Vagina (tissue), 2 donors: Measurements from ENCODE around the gene CBX2. TPM values are rescaled to one million over a fixed set of nuclear protein-coding genes. Genes with fewer than 3 reads are reported as not detected.

Experiments used
- DNase-seq, 2 donors: peaks; one replicate each; pipeline ENCODE4 v3.0.0-alpha.2; 2017; ENCODE audit errors: extremely low spot score in 2 of 2
- H3K27ac ChIP-seq: fragments of 200-600 bp; sonication (generic); one replicate; pipeline ENCODE4 v1.5.1; 2019
- H3K27me3 ChIP-seq: fragments of 200-600 bp; sonication (generic); one replicate; pipeline ENCODE4 v1.5.1; 2019
- H3K36me3 ChIP-seq, 2 donors: fragments of 200-600 bp; sonication (generic); one replicate each; pipeline ENCODE4 v1.5.1; 2017 to 2019
- H3K4me1 ChIP-seq: fragments of 200-600 bp; sonication (generic); one replicate; pipeline ENCODE4 v1.5.1; 2019
- H3K4me3 ChIP-seq, 2 donors: fragments of 200-600 bp; sonication (generic); 1 replicate in 1 of 2; 2 replicates in 1 of 2; pipeline ENCODE4 v1.5.1; 2016 to 2019
- H3K9me3 ChIP-seq: fragments of 200-600 bp; sonication (generic); one replicate; pipeline ENCODE4 v1.5.1; 2019
- POLR2A ChIP-seq, 2 donors: fragments of 450-650 bp; IDR thresholded peaks; one replicate each; pipeline ENCODE4 v1.6.1; 2017; ENCODE audit warnings: antibody characterized with exemption in 2 of 2, mild to moderate bottlenecking in 2 of 2, moderate library complexity in 2 of 2
- POLR2AphosphoS5 ChIP-seq, 2 donors: sonication (generic); formaldehyde crosslinking; IDR thresholded peaks; one replicate each; pipeline ENCODE4 v1.9.0; 2017; ENCODE audit warnings: antibody characterized with exemption in 2 of 2, mild to moderate bottlenecking in 2 of 2, low read depth in 1 of 2; ENCODE audit not compliant: insufficient read depth in 1 of 2
- intact Hi-C: fragments of 100-400 bp; cut with DNase I; formaldehyde crosslinking; loops from one replicate; pipeline ENCODE4 v1.15.1; 2023
- total RNA-seq: library from RNA; depleted of rRNA; stranded (reverse); fragments of >200 nt; gene quantifications from one replicate; pipeline ENCODE4 v1.2.3, GENCODE V29; 2016
- TF ChIP-seq, protein P1 (sequence below), 3 experiments: fragments of 450-650 bp in 2 of 3; fragments of 200-600 bp in 1 of 3; sonication (generic) in 1 of 3; IDR thresholded peaks; one replicate each; pipeline ENCODE4 v1.5.1; 2017 to 2019; ENCODE audit warnings: antibody characterized with exemption in 3 of 3, mild to moderate bottlenecking in 2 of 3, moderate library complexity in 2 of 3

Gene CBX2
- total RNA-seq, 1 donor from 2014 or later: 5.6 TPM

DNA sequence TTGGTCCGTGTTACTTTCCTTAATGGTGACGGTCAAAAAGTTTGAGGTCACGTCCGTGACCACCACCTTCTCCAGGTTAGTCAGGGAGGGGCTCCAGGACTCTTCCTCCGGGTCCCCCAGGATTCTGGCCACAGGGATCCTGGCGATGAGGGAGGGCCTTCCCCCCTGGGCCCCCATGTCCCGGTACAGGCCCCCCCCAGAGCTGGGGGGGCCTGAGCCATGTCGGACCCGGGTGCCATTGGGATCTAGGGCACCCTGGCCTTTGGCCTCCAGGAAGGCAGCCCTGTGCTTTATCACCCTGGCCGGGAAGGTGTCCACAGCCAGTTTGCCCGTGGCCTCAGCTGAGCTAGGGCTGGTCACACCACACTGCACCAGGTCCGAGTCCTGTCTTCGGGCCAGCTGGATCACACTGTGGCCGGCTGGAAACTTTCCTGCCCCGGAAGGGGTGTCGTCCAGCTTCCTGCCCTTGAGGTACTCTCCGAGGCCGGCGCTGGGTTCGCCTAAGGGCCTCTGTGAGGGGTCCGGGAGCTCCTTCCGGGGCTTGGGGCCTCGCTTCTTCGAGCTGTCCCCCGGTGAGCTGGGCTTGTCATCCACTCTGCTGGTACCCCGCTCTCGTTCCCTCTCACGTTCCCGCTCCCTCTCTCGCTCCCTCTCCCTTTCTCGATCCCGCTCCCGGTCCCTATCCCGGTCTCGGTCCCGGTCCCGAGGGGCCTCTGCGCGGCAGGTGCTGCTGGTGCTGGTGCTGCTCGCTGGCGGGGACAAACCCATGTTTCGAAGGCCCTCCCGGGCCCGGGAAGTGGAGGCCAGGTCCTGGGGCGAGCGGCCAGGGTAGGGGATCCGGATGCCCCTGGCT is 16.9 kb downstream of the CBX2 start:
- Histone ChIP-seq H3K9me3 (no peaks in the 10 kb centered on the region), H3K36me3 (no peaks in the 10 kb centered on the region), H3K4me3 (no peak overlapping the region), H3K27ac (no peak overlapping the region), H3K27me3 (peaks cover 45% of the 10 kb centered on the region), H3K4me1 (peaks cover 69% of the 10 kb centered on the region)
- DNase-seq: no peak
- intact Hi-C loops: loop anchor here (10.0 kb wide), 1 partner anchor 200 kb away; no protein-coding TSS in a partner anchor
- no peak for TF ChIP-seq POLR2A (IDR thresholded peaks at IDR 0.05)
- TF ChIP-seq, protein P1, sequence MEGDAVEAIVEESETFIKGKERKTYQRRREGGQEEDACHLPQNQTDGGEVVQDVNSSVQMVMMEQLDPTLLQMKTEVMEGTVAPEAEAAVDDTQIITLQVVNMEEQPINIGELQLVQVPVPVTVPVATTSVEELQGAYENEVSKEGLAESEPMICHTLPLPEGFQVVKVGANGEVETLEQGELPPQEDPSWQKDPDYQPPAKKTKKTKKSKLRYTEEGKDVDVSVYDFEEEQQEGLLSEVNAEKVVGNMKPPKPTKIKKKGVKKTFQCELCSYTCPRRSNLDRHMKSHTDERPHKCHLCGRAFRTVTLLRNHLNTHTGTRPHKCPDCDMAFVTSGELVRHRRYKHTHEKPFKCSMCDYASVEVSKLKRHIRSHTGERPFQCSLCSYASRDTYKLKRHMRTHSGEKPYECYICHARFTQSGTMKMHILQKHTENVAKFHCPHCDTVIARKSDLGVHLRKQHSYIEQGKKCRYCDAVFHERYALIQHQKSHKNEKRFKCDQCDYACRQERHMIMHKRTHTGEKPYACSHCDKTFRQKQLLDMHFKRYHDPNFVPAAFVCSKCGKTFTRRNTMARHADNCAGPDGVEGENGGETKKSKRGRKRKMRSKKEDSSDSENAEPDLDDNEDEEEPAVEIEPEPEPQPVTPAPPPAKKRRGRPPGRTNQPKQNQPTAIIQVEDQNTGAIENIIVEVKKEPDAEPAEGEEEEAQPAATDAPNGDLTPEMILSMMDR (IDR thresholded peaks at IDR 0.05): no peak
- TF ChIP-seq POLR2AphosphoS5 (IDR thresholded peaks at IDR 0.05; ENCODE audit: insufficient read depth in 1 of 2, low read depth in 1 of 2): no peak

- H3K4me1 ChIP-seq: peaks cover 70% of the 10 kb centered on the region
- H3K9me3 ChIP-seq: no peaks in the 10 kb centered on the region
- H3K27ac ChIP-seq: no peak overlapping the region
- no peak for DNase-seq
- no peaks in the 10 kb centered on the region for H3K36me3 ChIP-seq
- no peak for TF ChIP-seq POLR2AphosphoS5 (IDR thresholded peaks at IDR 0.05; ENCODE audit: insufficient read depth in 1 of 2, low read depth in 1 of 2)
- intact Hi-C loops: loop anchor here (10.0 kb wide), 1 partner anchor 199 kb away; no protein-coding TSS in a partner anchor
- peak overlapping the region; percentile 62 to 63 for H3K4me3 ChIP-seq
- peaks cover 39% of the 10 kb centered on the region for H3K27me3 ChIP-seq
Observed at GRCh38 chr17:79795795-79796443, 18.0 kb downstream of the CBX2 start.

- peaks cover 35% of the 10 kb centered on the region for H3K27me3 ChIP-seq
- no peaks in the 10 kb centered on the region for H3K36me3 ChIP-seq
- H3K27ac ChIP-seq: peak overlapping the region; percentile 75
- DNase-seq: no peak
- TF ChIP-seq POLR2A (IDR thresholded peaks at IDR 0.05) (no peak), POLR2AphosphoS5 (IDR thresholded peaks at IDR 0.05; ENCODE audit: insufficient read depth in 1 of 2, low read depth in 1 of 2) (no peak)
- TF ChIP-seq, protein P1 (IDR thresholded peaks at IDR 0.05): no peak
- H3K4me1 ChIP-seq: peaks cover 70% of the 10 kb centered on the region
- intact Hi-C loops: loop anchor here (10.0 kb wide), 1 partner anchor 198 kb away; no protein-coding TSS in a partner anchor
- H3K9me3 ChIP-seq: no peaks in the 10 kb centered on the region
- peak overlapping the region; percentile 62 to 63 for H3K4me3 ChIP-seq
Observed at GRCh38 chr17:79796444-79796762, 18.5 kb downstream of the CBX2 start.

- Histone ChIP-seq H3K36me3 (no peaks in the 10 kb centered on the region), H3K27me3 (peaks cover 34% of the 10 kb centered on the region), H3K9me3 (no peaks in the 10 kb centered on the region), H3K4me3 (peak within 1 kb of the TSS; percentile 62 to 63), H3K4me1 (peaks cover 68% of the 10 kb centered on the region), H3K27ac (peak within 1 kb of the TSS; percentile 75)
- DNase-seq: peak; percentile 98
- TF ChIP-seq POLR2AphosphoS5 (IDR thresholded peaks at IDR 0.05; ENCODE audit: insufficient read depth in 1 of 2, low read depth in 1 of 2) (peak; percentile 73 to 86), POLR2A (IDR thresholded peaks at IDR 0.05) (no peak)
- TF ChIP-seq, protein P1 (IDR thresholded peaks at IDR 0.05): peak in 1 of 3 experiments; percentile 19
- intact Hi-C loops: loop anchor here (10.0 kb wide), 1 partner anchor 198 kb away; no protein-coding TSS in a partner anchor
Observed at GRCh38 chr17:79796763-79797491, 19.0 kb downstream of the CBX2 start, which contains the start of gene CBX8. TSS of gene CBX8 (minus strand) at chr17:79797077. CDS start at chr17:79796998, 79 bp downstream.
